SHP77 (cell line): Measurements from ENCODE around the gene TTLL11.

Experiments
- DNase-seq, 2 experiments: peaks; one replicate each; lab custom pipeline; 2025; lab: John Stamatoyannopoulos, UW

TTLL11 gene

GRCh38 chr9:121975801-121976277 is 117.3 kb downstream of the TTLL11 start:
- DNase-seq, result no peak

- no peak for DNase-seq
Measured at GRCh38 chr9:121974421-121974820, 118.7 kb downstream of the TTLL11 start.

GRCh38 chr9:121972501-121972981 is 120.6 kb downstream of the TTLL11 start:
- no peak for DNase-seq

DNA sequence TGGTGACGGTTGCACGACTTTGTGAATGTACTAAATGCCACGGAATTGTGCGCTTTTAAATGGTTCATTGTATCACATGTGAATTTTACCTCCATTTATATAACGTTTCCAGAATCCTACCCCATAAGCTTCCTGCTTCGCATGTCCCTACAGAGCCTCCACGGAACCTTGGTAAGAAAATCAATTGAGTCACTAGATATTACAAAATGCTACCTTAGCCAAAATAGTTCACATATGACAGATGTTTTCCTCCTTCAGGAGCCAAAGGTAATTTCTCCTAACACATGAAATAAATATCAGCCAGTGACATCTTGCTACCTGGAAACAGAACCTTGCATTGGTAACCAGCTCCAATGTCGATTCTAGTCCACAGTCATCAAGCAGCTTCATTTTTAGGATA is 125.1 kb downstream of the TTLL11 start:
- no peak for DNase-seq

DNA sequence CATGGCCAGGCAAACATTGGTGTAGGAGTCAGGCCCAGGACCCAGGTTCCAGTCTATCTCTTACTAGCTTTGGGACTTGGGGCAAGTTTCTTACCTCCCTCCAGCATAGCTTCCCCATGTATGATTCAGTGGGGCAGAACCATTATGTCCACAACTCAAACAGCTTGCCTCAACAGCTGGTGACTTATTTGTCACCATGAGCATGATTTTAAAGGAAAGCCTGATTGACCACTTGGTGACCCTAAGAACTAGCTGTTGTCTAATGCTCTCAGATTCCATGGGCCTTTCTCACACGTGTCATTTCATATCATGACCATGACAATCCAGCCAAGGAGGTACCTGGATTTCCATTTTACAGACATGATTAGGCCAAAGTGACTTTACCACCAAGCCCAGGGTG is 126.4 kb downstream of the TTLL11 start:
- no peak for DNase-seq

- DNase-seq, result no peak
Measured at GRCh38 chr9:121963528-121963995, 129.5 kb downstream of the TTLL11 start.

- DNase-seq, result no peak
Measured at GRCh38 chr9:121962421-121962820, 130.7 kb downstream of the TTLL11 start.

- DNase-seq, result no peak
Measured at GRCh38 chr9:121960665-121961064, 132.4 kb downstream of the TTLL11 start.

DNA sequence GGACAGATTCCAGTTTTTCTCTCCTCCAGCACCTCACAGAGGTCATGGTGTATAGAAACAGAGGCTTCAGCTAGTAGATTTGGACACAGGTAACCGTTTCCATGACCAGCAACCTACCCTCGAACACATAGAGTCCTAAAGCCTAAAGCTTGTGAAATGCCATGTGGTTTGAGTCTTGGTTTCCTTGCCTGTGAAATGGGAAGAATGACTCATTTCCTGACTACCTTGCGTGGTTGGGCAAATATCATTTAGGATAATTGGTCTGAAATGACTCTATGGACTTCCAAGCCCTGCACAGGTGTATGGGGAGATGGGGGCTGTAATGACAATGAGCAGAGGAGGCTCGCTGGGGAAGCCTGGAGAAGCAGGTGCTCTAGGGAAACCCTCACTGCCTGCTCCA is 134.6 kb downstream of the TTLL11 start:
- no peak for DNase-seq

DNA sequence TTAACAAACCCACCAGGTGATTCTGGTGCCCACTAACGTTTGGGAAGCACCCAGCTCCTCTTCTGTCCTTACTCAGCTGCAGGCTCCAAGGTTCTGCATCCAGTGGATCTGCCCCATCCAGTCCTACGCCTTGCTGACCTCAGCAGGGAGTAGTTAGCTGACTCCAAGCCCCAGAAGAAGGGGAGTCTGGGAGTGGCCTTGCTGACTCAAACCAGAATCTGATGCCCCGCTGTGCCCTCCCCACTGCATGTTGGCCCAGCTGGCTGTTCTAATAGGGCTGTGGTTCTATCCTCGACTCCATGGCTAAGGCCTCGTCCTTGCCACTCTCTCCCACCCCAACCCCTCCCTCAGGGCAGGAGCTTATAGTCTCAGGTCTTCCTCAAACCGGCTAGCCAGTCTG is 136.3 kb downstream of the TTLL11 start:
- no peak for DNase-seq

- no peak for DNase-seq
Measured at GRCh38 chr9:121955649-121956048, 137.5 kb downstream of the TTLL11 start.

GRCh38 chr9:121954477-121955140 is 138.5 kb downstream of the TTLL11 start:
- DNase-seq, result no peak

DNA sequence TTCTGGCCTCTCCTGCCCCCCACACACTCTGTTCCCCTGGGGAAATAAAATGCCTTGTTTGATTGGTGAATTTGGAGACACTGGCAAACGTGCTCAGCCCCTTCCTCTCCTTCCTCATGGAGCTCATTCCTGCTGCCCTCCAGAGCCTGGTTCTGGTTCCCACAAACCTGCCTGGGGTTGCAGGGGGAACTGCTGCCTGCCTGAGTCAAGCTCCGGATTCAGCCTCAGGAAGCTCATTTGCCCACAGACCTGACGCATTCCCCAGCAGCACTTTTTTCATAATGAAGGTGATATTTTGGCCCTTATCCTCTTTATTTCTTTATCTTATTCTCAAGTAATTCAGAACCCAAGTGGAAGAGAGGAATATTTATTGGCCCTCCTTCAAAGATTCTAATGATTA is 140.5 kb downstream of the TTLL11 start:
- DNase-seq, result no peak

DNA sequence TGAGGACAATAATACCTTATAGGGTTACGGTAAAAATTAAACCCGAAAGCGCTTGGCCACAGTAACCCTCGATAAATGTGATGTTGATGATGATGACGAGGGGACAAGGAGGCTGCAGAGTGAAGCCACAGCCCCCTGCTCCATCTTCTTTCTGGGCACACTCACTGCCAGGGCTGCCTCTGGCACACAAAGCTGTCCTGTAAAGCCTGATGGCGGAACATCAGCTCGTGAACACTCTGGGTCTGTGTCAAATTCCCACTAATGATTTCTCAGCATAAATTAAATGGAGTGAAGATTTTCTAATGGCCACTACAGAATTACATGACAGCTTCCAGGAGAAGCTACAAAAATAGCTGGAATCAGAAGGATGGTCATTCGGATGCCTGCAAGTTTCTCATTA is 142.2 kb downstream of the TTLL11 start:
- no peak for DNase-seq

DNA sequence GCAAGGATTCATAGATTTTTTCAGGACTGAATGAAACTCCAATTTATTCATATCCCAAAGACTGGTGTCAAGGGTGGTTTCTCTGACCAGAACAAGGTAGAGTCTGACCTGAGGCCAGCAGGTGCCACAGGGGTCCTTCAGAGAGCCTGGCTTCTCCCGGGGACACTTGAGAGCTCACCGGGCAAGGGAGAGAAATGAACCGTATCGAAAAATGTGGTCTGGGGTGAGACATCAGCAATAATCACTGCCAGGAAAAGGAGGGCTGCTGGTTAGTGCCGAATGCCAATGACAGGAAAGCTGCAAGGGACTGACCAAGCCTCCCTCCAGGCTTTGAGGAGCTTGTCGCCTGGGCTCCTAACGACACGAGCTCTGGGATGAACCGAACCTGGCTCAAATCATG is 142.7 kb downstream of the TTLL11 start:
- no peak for DNase-seq

- DNase-seq, result no peak
Measured at GRCh38 chr9:121949766-121950165, 143.3 kb downstream of the TTLL11 start.

DNA sequence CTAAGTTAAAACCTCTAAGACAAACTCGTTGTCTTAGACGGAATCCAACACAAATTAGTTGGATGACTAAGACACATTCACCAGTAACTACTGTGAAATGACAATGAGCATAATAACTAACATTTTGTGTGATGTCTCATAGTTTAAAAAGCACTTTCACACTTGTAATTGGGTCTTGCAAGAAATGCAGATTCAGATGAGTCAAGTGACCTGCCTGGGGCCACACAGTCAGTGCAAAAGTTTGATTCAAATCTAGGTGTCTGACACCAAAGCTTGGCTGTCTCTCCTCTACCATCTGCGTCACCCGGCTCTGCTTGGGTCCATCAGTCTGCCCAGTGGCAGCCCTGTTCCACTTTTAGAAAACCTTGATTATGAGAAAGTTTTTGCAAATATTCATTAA is 143.7 kb downstream of the TTLL11 start:
- DNase-seq, result no peak

- no peak for DNase-seq
Measured at GRCh38 chr9:121947775-121948174, 145.3 kb downstream of the TTLL11 start.

- no peak for DNase-seq
Measured at GRCh38 chr9:121946465-121946864, 146.6 kb downstream of the TTLL11 start.

GRCh38 chr9:121945849-121946248 is 147.3 kb downstream of the TTLL11 start:
- DNase-seq, result no peak

DNA sequence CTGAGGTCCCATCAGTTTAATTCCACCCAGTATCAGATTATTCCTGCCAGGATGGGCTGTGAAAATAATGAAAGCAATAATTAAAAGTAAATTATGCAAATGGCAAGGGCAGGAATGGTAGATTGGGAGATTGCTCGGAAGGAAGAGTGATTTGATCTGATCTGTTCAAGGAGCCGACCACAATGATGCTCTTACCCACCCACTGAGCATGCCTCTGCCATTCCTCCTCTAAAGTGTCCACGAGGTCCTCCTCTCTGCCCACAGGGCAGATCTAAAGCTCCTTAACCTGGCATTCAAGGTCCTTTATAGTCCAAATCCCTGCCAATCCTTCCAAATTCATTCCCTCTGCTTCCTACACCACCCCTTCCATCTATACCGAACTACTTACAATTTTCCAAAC is 147.8 kb downstream of the TTLL11 start:
- no peak for DNase-seq

GRCh38 chr9:121944711-121945191 is 148.4 kb downstream of the TTLL11 start:
- no peak for DNase-seq

DNA sequence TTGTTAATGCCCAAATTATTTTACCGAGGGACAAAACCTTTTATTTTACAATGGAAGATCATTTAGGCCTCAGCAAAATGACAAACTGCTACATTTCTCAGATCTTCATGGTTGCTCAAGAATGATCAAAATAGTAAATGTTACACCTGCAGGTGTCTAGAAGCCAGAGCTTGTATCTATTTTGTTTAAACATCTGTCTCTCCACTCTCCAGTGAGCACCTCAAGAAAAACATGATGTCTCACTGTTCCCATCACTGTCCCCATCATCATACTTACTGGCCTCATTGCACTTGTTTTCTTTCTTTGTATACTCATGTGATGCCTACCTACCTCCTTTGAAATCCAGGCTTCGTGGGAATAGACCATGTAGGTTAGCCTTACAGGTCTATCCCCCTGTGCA is 149.6 kb downstream of the TTLL11 start:
- no peak for DNase-seq

DNA sequence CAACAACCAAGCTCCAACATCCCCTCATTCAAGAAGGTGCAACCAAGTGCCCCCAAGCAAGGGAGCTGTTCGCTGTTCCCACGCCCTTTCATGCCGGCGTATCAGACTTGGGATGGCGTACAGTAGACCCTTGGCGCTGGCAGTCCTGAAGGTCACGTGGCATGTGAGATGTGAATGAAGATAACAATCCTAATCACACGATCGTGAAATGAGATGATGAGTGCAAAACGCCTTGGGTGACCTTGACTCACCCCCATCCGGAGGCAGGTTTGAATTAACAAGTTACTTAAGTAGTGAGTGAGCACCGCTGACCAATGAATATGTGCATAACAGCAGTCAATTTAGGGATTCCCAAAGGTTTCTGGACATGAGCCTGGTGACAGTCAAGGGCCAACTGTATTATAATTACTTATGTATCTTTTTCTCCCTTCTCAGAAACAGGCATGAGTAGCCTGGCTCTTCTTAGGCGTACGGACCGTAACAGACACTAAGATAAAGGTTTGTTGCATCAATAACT is 150.2 kb downstream of the TTLL11 start:
- no peak for DNase-seq
